Heart left ventricle (tissue), 16 donors: ENCODE data around the gene ZNF521. TPM values are rescaled to one million over a fixed set of nuclear protein-coding genes. Genes with fewer than 3 reads are reported as not detected.
A peak's percentile ranks its signal among the peaks of the same experiment; 100 is the strongest.

Source experiments
- ATAC-seq, 4 donors: fragments of 200-7000 bp; cut with Tn5 transposase; one replicate each; pipeline ENCODE4 v1.9.1; 2020 to 2022; ENCODE audit warnings: moderate library complexity in 4 of 4, mild to moderate bottlenecking in 3 of 4, moderate number of reproducible peaks in 1 of 4
- DNase-seq, 5 donors: peaks; one replicate each; pipeline ENCODE4 v3.0.0-alpha.2; 2020
- H3K27ac ChIP-seq, 12 donors: fragments of 200-600 bp; sonication (generic) in 4 of 12; one replicate each; pipeline versions ENCODE4 v1.5.0 to v1.8.0; 2016 to 2022; ENCODE audit warnings: mild to moderate bottlenecking in 2 of 12
- H3K27me3 ChIP-seq, 9 donors: fragments of 200-600 bp; sonication (generic) in 2 of 9; one replicate each; pipeline versions ENCODE4 v1.5.1 to v1.8.0; 2016 to 2022; ENCODE audit warnings: mild to moderate bottlenecking in 3 of 9
- H3K36me3 ChIP-seq, 9 donors: fragments of 200-600 bp; sonication (generic) in 2 of 9; one replicate each; pipeline versions ENCODE4 v1.5.0 to v1.8.0; 2018 to 2022; ENCODE audit warnings: mild to moderate bottlenecking in 2 of 9
- H3K4me1 ChIP-seq, 12 donors: fragments of 200-600 bp; sonication (generic) in 4 of 12; one replicate each; pipeline versions ENCODE4 v1.5.0 to v1.8.0; 2016 to 2022; ENCODE audit warnings: mild to moderate bottlenecking in 3 of 12
- H3K4me3 ChIP-seq, 12 donors: fragments of 200-600 bp; sonication (generic) in 4 of 12; one replicate each; pipeline versions ENCODE4 v1.5.0 to v1.8.0; 2017 to 2022; ENCODE audit warnings: mild to moderate bottlenecking in 9 of 12, moderate library complexity in 4 of 12
- H3K9me3 ChIP-seq, 12 donors: fragments of 200-600 bp; sonication (generic) in 4 of 12; one replicate each; pipeline versions ENCODE4 v1.5.0 to v1.8.0; 2016 to 2022; ENCODE audit warnings: mild to moderate bottlenecking in 1 of 12
- POLR2A ChIP-seq, 2 donors: fragments of 450-650 bp; IDR thresholded peaks; one replicate each; pipeline ENCODE4 v1.6.1; 2017; ENCODE audit warnings: antibody characterized with exemption in 2 of 2, mild to moderate bottlenecking in 2 of 2, moderate library complexity in 2 of 2
- WGBS, 4 donors: extraction: QIAGEN DNeasy Blood & Tissue Kit in 2 of 4; methylation state at CpG; one replicate each; pipeline versions ENCODE4 v1.1.5 to v1.1.7; 2013 to 2018; 5-methylcytosine and 5-hydroxymethylcytosine counted together
- intact Hi-C, 10 donors: fragments of 100-400 bp; cut with DNase I; formaldehyde crosslinking; loops; one replicate each; pipeline versions ENCODE4 v1.11.1 to v1.14.2; 2022
- polyA plus RNA-seq, 2 donors: library from polyadenylated mRNA; stranded (reverse); fragments of 200-250 nt; gene quantifications; one replicate each; pipeline ENCODE4 v1.2.3, GENCODE V29; 2013
- total RNA-seq, 9 donors: library from RNA; depleted of rRNA in 2 of 9; stranded (reverse); fragments of >200 nt in 2 of 9; fragmentation: NEBNext Ultra II Directional in 3 of 9; extraction: Animal tissue kit (Norgen Biotek cat#: 25700) in 3 of 9; gene quantifications; one replicate each; pipeline versions ENCODE4 v1.1.0 to v1.2.4, GENCODE V29; 2016 to 2023
- TF ChIP-seq, protein P1 (sequence below), 12 donors: fragments of 200-600 bp; sonication (generic) in 4 of 12; IDR thresholded peaks; one replicate each; pipeline versions ENCODE4 v1.5.0 to v1.8.0; 2018 to 2022; ENCODE audit warnings: antibody characterized with exemption in 12 of 12, mild to moderate bottlenecking in 5 of 12
- donor health status: ischemic (EF 13 %, LVEDD 7.1; RV severe dilation, severe dysfunction).
- donor health status: healthy with polysubstance abuse.
- donor health status: DM: no; HTN: yes; CAD: no.
- donor health status: DM: no; HTN: no; CAD: no.
- donor health status: ischemic (EF 25% LVEDD 6.9; RV normal size, moderate dysfunction).
- donor health status: ischemic (EF 25% LVEDD 5.7; RV mildly dilated, moderate dysfunction).
- donor health status: healthy.
- donor health status: DM: yes; HTN: yes; CAD: no.
- donor health status: ischemic (EF 35%, LVEDD 5.7; RV mildly dilated, moderate dysfunction).
- donor health status: nonischemic (EF 11% LVEDD 7.7; RV severe dilation, severe dysfunction).
- donor health status: DM: yes; HTN: yes; CAD: no.
- donor health status: PGD.
- donor health status: ischemic (EF 29% LVEDD 5.4; RV normal size, mild dysfunction).
- donor health status: nonischemic (EF 23%, LVEDD 6.1; RV moderate dilation, normal function).

Gene ZNF521
- total and polyA plus RNA-seq, 11 donors: 1.5 to 24.4 (median 14.9) TPM

GRCh38 chr18:25229920-25230319, 122.0 kb downstream of the ZNF521 start:
- Histone ChIP-seq H3K27me3 (no peaks in the 10 kb centered on the region), H3K36me3 (peaks cover 0 to 25% (median 15%) of the 10 kb centered on the region in 9 donors), H3K4me3 (no peak overlapping the region), H3K9me3 (no peaks in the 10 kb centered on the region), H3K4me1 (peaks cover 6 to 67% (median 46%) of the 10 kb centered on the region in 12 donors), H3K27ac (peak overlapping the region in 10 of 12 donors; percentile 53 to 74 (median 65))
- 61 to 69% (median 66%) methylated on average over 2 of the region's 2 CpGs for WGBS, 4 donors
- TF ChIP-seq, protein P1, sequence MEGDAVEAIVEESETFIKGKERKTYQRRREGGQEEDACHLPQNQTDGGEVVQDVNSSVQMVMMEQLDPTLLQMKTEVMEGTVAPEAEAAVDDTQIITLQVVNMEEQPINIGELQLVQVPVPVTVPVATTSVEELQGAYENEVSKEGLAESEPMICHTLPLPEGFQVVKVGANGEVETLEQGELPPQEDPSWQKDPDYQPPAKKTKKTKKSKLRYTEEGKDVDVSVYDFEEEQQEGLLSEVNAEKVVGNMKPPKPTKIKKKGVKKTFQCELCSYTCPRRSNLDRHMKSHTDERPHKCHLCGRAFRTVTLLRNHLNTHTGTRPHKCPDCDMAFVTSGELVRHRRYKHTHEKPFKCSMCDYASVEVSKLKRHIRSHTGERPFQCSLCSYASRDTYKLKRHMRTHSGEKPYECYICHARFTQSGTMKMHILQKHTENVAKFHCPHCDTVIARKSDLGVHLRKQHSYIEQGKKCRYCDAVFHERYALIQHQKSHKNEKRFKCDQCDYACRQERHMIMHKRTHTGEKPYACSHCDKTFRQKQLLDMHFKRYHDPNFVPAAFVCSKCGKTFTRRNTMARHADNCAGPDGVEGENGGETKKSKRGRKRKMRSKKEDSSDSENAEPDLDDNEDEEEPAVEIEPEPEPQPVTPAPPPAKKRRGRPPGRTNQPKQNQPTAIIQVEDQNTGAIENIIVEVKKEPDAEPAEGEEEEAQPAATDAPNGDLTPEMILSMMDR (IDR thresholded peaks at IDR 0.05): no peak
- TF ChIP-seq POLR2A (IDR thresholded peaks at IDR 0.05): no peak
- ATAC-seq (no peak), DNase-seq (no peak)
- intact Hi-C loops: loop anchor here in 8 of 10 donors (2.0 to 10.0 kb wide), 11 partner anchors 55 to 355 kb away; partner anchors contain the start of gene ZNF521 (in 4 of the 8)

DNA sequence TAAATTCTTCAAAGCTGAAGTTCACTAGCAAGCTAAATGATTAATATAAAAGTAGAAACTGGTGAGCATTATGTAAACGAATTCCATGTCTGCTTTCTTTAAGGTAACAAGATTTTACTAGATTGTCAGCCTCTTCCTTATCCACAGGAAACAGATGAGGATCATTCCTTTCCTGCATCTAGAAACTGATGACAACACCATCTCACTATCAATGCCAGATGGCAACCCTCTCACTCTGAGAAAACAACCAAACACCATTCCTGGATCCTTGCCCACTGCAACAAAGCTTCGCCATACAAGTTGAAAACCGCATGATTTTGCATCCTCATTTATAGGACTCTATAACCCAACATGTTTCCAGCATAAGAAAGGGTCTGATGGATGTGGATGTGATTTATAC, 122.9 kb downstream of the ZNF521 start:
- Histone ChIP-seq H3K4me1 (peaks cover 6 to 61% (median 44%) of the 10 kb centered on the region in 12 donors), H3K9me3 (no peaks in the 10 kb centered on the region), H3K27ac (peak overlapping the region in 6 of 12 donors; percentile 15 to 72 (median 32)), H3K36me3 (peaks cover 0 to 27% (median 15%) of the 10 kb centered on the region in 9 donors), H3K27me3 (no peaks in the 10 kb centered on the region), H3K4me3 (no peak overlapping the region)
- intact Hi-C loops: loop anchor here in 2 of 10 donors (5.0 to 10.0 kb wide), 3 partner anchors 64 to 354 kb away; no protein-coding TSS in a partner anchor
- DNase-seq (peak in 1 of 5 donors; percentile 51), ATAC-seq (no peak)
- no peak for TF ChIP-seq POLR2A (IDR thresholded peaks at IDR 0.05)
- TF ChIP-seq, protein P1 (IDR thresholded peaks at IDR 0.05): no peak
- 12 to 22% (median 18%) methylated on average over 3 of the region's 3 CpGs for WGBS, 4 donors

GRCh38 chr18:25228410-25228809, 123.6 kb downstream of the ZNF521 start:
- no peak overlapping the region for H3K4me3 ChIP-seq
- no peak for ATAC-seq
- peak overlapping the region in 5 of 12 donors; percentile 2 to 72 (median 32) for H3K27ac ChIP-seq
- peaks cover 0 to 27% (median 15%) of the 10 kb centered on the region in 9 donors for H3K36me3 ChIP-seq
- DNase-seq: no peak
- H3K4me1 ChIP-seq: peaks cover 6 to 56% (median 41%) of the 10 kb centered on the region in 12 donors
- no peaks in the 10 kb centered on the region for H3K9me3 ChIP-seq
- intact Hi-C loops: loop anchor here in 2 of 10 donors (5.0 to 10.0 kb wide), 3 partner anchors 64 to 354 kb away; no protein-coding TSS in a partner anchor
- H3K27me3 ChIP-seq: no peaks in the 10 kb centered on the region
- TF ChIP-seq POLR2A (IDR thresholded peaks at IDR 0.05): no peak
- TF ChIP-seq, protein P1 (IDR thresholded peaks at IDR 0.05): no peak
- WGBS, 4 donors: 68 to 75% (median 74%) methylated on average over 1 of the region's 1 CpG

DNA sequence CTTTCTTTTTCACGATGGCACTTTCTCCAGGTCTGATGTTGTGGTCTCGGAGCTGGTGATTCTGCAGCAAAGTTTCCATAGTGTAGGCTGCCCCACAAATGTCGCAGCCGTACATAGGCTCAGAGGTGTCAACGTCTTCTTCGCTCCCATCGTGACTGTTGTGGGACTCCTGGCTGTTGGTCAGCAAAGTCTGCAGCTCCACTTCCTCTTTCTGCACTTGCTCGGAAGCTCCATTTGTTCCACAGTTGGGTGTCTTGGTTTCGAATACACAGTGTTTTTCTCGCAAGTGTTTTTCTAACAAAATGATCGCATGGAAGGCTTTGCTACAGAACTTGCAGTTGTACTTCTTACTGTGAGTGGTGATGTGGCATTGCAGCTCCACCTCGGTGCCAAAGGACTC, 126.8 kb downstream of the ZNF521 start:
- Histone ChIP-seq H3K4me3 (no peak overlapping the region), H3K4me1 (peaks cover 5 to 33% (median 21%) of the 10 kb centered on the region in 12 donors), H3K27me3 (no peaks in the 10 kb centered on the region), H3K9me3 (no peaks in the 10 kb centered on the region), H3K27ac (no peak overlapping the region), H3K36me3 (peaks cover 0 to 27% (median 15%) of the 10 kb centered on the region in 9 donors)
- ATAC-seq (peak in 1 of 4 donors; percentile 11), DNase-seq (peak in 1 of 5 donors; percentile 21)
- 89 to 94% (median 92%) methylated on average over 12 of the region's 12 CpGs for WGBS, 4 donors
- intact Hi-C loops: loop anchor here in 2 of 10 donors (5.0 to 10.0 kb wide), 3 partner anchors 60 to 350 kb away; no protein-coding TSS in a partner anchor
- no peak for TF ChIP-seq POLR2A (IDR thresholded peaks at IDR 0.05)
- TF ChIP-seq, protein P1 (IDR thresholded peaks at IDR 0.05): no peak
